Astrocyte of the spinal cord (primary cell): ENCODE data around the gene PLAAT4.

Source experiments
- DNase-seq: peaks from one replicate; pipeline ENCODE4 v3.0.0; 2011; ENCODE audit warnings: low read depth, low spot score
- H3K4me3 ChIP-seq: 2 replicates; pipeline ENCODE4 v1.5.1; 2011; ENCODE audit warnings: low read depth, mild to moderate bottlenecking, low read length, moderate library complexity
- CTCF ChIP-seq: IDR thresholded peaks from 2 replicates; pipeline ENCODE4 v1.5.1; 2012; ENCODE audit warnings: low read depth, mild to moderate bottlenecking, low read length, inconsistent platforms
- in situ Hi-C: cut with HindIII; loops from 2 replicates; pipeline ENCODE4 v1.10.0; 2017; ENCODE audit warnings: low sequenced_read_pairs

PLAAT4 gene

DNA sequence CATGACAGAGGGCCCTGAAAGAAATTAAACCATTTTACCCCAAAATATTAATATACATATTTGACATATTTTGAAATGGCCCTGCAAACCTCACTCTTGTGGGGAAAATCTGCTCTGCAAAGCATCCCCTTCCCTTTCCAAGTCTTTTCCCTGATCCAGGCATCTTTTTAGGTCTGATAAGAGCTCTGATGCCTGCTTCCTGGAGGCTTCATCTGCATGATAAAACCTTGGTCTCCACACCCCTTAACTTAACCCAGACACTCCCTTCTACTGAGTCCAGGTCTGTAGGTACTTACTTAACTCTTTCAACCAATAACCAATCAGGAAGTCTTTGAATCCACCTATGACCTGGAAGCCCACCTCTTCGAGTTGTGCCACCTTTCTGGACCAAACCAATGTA lies 32.6 kb upstream of the PLAAT4 start:
- in situ Hi-C loops = no loop called here
- TF ChIP-seq CTCF = no peak
- no peak overlapping the region for H3K4me3 ChIP-seq
- DNase-seq = no peak

DNA sequence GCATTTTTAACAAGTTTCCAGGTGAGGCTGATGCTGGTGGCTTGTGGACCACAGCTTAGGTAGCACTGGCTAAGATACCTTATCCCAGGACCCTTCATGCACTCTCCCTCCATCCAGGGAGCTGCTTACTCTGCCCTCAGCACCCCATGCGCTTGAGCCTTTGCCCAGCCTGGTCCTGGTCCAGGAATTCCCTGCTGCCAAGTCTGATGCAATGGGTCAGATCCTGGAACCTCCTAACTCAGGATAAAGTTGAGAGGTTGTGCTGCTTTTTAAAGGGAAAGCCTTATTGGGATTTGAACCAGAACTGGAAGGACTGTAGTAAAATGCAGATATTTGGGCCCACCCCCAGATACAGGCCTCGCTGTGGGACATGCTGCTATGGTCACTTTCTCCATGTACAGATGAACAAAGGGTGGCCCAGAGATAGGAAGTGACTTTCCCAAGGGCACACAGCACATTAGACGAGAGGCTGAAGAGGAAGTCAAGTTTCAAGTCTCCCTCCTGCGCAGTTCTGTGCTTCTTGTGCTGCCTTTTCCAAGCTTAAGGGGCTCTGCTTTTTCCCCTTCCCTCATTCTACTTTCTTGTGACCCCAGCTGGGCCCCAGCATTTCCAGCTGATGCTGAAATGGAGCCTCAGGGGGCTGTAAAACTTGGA lies 31.5 kb upstream of the PLAAT4 start:
- DNase-seq = no peak
- no peak for TF ChIP-seq CTCF
- H3K4me3 ChIP-seq = no peak overlapping the region
- in situ Hi-C loops = no loop called here

- in situ Hi-C loops = no loop called here
- peak; percentile 20 for DNase-seq
- TF ChIP-seq CTCF = no peak
- H3K4me3 ChIP-seq = no peak within 1 kb of the TSS
Observed at GRCh38 chr11:63505857-63506528, 30.6 kb upstream of the PLAAT4 start, which contains the start of gene LGALS12. TSS of gene LGALS12 (plus strand) at chr11:63506084. CDS start at chr11:63506459, 375 bp downstream.

- no peak for DNase-seq
- in situ Hi-C loops = no loop called here
- TF ChIP-seq CTCF = no peak
- no peak overlapping the region for H3K4me3 ChIP-seq
Observed at GRCh38 chr11:63506876-63507275, 29.7 kb upstream of the PLAAT4 start.

DNA sequence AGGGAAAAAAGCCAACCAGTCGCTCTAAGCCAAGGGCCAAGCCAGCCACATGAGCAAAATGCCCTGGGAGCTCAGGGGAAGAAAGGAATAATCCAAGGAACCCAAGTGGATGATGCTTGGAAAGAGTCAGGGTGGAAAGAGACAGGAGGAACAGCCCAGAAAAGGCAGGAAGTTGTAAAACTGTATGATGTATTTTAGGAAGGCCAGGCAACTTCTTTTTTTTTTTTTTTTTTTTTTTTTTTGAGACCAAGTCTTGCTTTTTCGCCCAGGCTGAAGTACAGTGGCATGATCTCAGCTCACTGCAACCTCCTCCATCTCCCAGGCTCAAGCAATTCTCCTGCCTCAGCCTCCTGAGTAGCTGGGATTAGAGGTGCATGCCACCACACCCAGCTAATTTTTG lies 29.1 kb upstream of the PLAAT4 start:
- no peak for TF ChIP-seq CTCF
- no peak for DNase-seq
- in situ Hi-C loops = no loop called here
- H3K4me3 ChIP-seq = no peak overlapping the region

- DNase-seq = no peak
- in situ Hi-C loops = no loop called here
- TF ChIP-seq CTCF = peak; percentile 23
- H3K4me3 ChIP-seq = no peak overlapping the region
Observed at GRCh38 chr11:63508009-63508408, 28.6 kb upstream of the PLAAT4 start.
